GM12874 (cell line): ENCODE data around the gene NRDC.

Experiments
- CTCF ChIP-seq: IDR thresholded peaks from 2 replicates; pipeline ENCODE4 v1.5.1; 2011; ENCODE audit warnings: low read depth, mild to moderate bottlenecking, control low read depth, low read length, moderate library complexity; ENCODE audit not compliant: insufficient read depth

NRDC gene

GRCh38 chr1:51906306-51907078 is 28.0 kb upstream of the NRDC start:
- no peak for TF ChIP-seq CTCF

GRCh38 chr1:51902456-51902855 is 23.9 kb upstream of the NRDC start:
- TF ChIP-seq CTCF: no peak

- TF ChIP-seq CTCF: no peak
These were observed 22.6 kb upstream of the NRDC start for GRCh38 chr1:51901151-51901550.

GRCh38 chr1:51899022-51899421 is 20.5 kb upstream of the NRDC start:
- TF ChIP-seq CTCF: no peak

- no peak for TF ChIP-seq CTCF
These were observed 19.7 kb upstream of the NRDC start for GRCh38 chr1:51898090-51898734.

GRCh38 chr1:51897699-51898031 is 19.1 kb upstream of the NRDC start:
- TF ChIP-seq CTCF: no peak

- TF ChIP-seq CTCF: no peak
These were observed 265 bp downstream of the NRDC start for GRCh38 chr1:51878308-51878615.
